RWPE2 (cell line): ENCODE measurements around the gene LEFTY1.

Experiments used
- ATAC-seq: fragments of 200-7000 bp; cut with Tn5 transposase; 3 replicates; pipeline ENCODE4 v1.9.1; 2021; ENCODE audit warnings: low read depth
- DNase-seq: peaks from one replicate; pipeline ENCODE4 v3.0.0-alpha.2; 2020; ENCODE audit warnings: low spot score
- H3K27ac ChIP-seq: fragments of 450-650 bp; 2 replicates; pipeline ENCODE4 v1.5.1; 2017; ENCODE audit warnings: mild to moderate bottlenecking; ENCODE audit not compliant: poor library complexity, severe bottlenecking
- H3K27me3 ChIP-seq: fragments of 250-450 bp; sonication (Bioruptor Pico); 2 replicates; pipeline ENCODE4 v1.5.1; 2021; ENCODE audit warnings: mild to moderate bottlenecking, moderate library complexity; ENCODE audit not compliant: insufficient read depth, poor library complexity, severe bottlenecking
- H3K36me3 ChIP-seq: fragments of 250-450 bp; sonication (Bioruptor Pico); 2 replicates; pipeline ENCODE4 v1.5.1; 2020; ENCODE audit warnings: low read depth, mild to moderate bottlenecking, moderate library complexity
- H3K4me1 ChIP-seq: fragments of 250-450 bp; sonication (Bioruptor Pico); 2 replicates; pipeline ENCODE4 v1.5.1; 2021; ENCODE audit warnings: mild to moderate bottlenecking, moderate library complexity; ENCODE audit not compliant: insufficient read depth, poor library complexity, severe bottlenecking
- H3K4me3 ChIP-seq: fragments of 250-450 bp; sonication (Bioruptor Pico); 2 replicates; pipeline ENCODE4 v1.5.1; 2021; ENCODE audit warnings: mild to moderate bottlenecking, moderate library complexity; ENCODE audit not compliant: severe bottlenecking
- H3K9me3 ChIP-seq: fragments of 250-450 bp; sonication (Bioruptor Pico); 2 replicates; pipeline ENCODE4 v1.5.1; 2021; ENCODE audit warnings: mild to moderate bottlenecking, moderate library complexity; ENCODE audit not compliant: severe bottlenecking
- CTCF ChIP-seq: fragments of 450-650 bp; IDR thresholded peaks from one replicate; pipeline ENCODE4 v1.5.1; 2017; ENCODE audit warnings: mild to moderate bottlenecking, moderate library complexity; ENCODE audit not compliant: poor library complexity, severe bottlenecking

The LEFTY1 gene

DNA sequence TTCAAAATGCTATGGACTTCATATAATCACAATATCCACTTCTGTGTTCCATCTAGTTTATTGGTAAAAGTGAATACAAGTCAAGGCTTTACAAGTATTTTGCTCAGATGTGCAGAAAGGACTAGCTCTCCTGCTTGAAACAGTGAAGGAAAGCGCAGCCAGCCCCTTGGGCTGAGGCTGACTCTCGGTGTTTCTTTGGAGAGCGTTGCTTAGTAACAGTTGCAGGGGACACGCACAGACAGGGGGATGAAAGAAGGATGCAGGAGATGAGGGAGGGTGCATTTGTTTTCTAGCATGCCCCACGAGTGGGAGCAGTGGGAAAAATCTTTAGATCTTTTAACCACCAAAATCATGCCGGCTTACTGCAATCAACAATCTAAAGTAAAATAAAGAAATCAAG is 26.0 kb upstream of the LEFTY1 start:
- Histone ChIP-seq H3K9me3 (no peaks in the 10 kb centered on the region), H3K27me3 (no peaks in the 10 kb centered on the region), H3K36me3 (peaks cover 5% of the 10 kb centered on the region; the same call in 1 of the 2 replicates), H3K4me1 (peaks cover 8% of the 10 kb centered on the region), H3K27ac (no peak overlapping the region), H3K4me3 (no peak overlapping the region)
- DNase-seq (no peak), ATAC-seq (no peak)
- TF ChIP-seq CTCF, result no peak

- Histone ChIP-seq H3K4me1 (peaks cover 2% of the 10 kb centered on the region), H3K27ac (no peak overlapping the region), H3K4me3 (no peak overlapping the region), H3K27me3 (no peaks in the 10 kb centered on the region), H3K36me3 (no peaks in the 10 kb centered on the region; the same call in 1 of the 2 replicates), H3K9me3 (no peaks in the 10 kb centered on the region)
- no peak for TF ChIP-seq CTCF
- DNase-seq (no peak), ATAC-seq (no peak)
These were observed 25.4 kb upstream of the LEFTY1 start for GRCh38 chr1:225914391-225914790.

GRCh38 chr1:225911191-225912130 is 22.5 kb upstream of the LEFTY1 start:
- Histone ChIP-seq H3K36me3 (no peaks in the 10 kb centered on the region), H3K27ac (no peak overlapping the region), H3K4me3 (no peak overlapping the region), H3K27me3 (no peaks in the 10 kb centered on the region), H3K4me1 (no peaks in the 10 kb centered on the region), H3K9me3 (no peaks in the 10 kb centered on the region)
- TF ChIP-seq CTCF, result peak; percentile 81
- ATAC-seq (peak; percentile 67; the same call in 1 of the 3 replicates), DNase-seq (no peak)

DNA sequence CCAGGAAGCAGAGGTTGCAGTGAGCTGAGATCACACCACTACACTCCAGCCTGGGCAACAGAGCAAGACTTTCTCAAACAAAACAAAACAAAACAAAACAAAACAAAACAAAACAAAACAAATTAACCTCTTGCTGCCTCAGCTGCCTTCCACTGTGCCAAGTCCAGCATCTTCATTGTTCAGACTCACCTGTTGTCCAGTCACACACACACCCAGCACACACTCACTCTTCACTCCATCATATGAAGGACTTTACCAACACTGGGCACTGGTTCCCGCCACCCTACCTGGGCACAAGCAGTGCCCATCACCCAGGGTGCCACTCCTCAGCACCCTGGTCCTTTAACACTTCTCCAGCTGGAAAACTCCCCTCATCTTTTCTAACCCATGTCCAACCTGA is 20.5 kb upstream of the LEFTY1 start:
- ATAC-seq (no peak), DNase-seq (no peak)
- Histone ChIP-seq H3K4me3 (no peak overlapping the region), H3K27me3 (no peaks in the 10 kb centered on the region), H3K4me1 (no peaks in the 10 kb centered on the region), H3K27ac (no peak overlapping the region), H3K36me3 (no peaks in the 10 kb centered on the region), H3K9me3 (no peaks in the 10 kb centered on the region)
- TF ChIP-seq CTCF, result no peak

GRCh38 chr1:225908773-225909172 is 19.8 kb upstream of the LEFTY1 start:
- no peaks in the 10 kb centered on the region for H3K36me3 ChIP-seq
- H3K27me3 ChIP-seq, result no peaks in the 10 kb centered on the region
- no peaks in the 10 kb centered on the region for H3K4me1 ChIP-seq
- ATAC-seq (no peak), DNase-seq (no peak)
- H3K9me3 ChIP-seq, result no peaks in the 10 kb centered on the region
- no peak for TF ChIP-seq CTCF
- H3K4me3 ChIP-seq, result no peak overlapping the region
- H3K27ac ChIP-seq, result no peak overlapping the region
